Chondrocyte (in vitro differentiated cells): ENCODE data around the gene ACP1. TPM values are rescaled to one million over a fixed set of nuclear protein-coding genes. Genes with fewer than 3 reads are reported as not detected.
A peak's percentile ranks its signal among the peaks of the same experiment; 100 is the strongest.

Experiments used
- DNase-seq: peaks from one replicate; pipeline ENCODE4 v3.0.0; 2021; ENCODE audit warnings: mixed read lengths, low spot score
- H3K27ac Mint-ChIP-seq: one replicate; pipeline ENCODE4 v1.8.0; 2021; ENCODE audit warnings: mild to moderate bottlenecking, moderate library complexity, mixed read lengths; ENCODE audit not compliant: unreplicated experiment
- H3K27me3 Mint-ChIP-seq: 2 replicates; pipeline ENCODE4 v1.8.0; 2021; ENCODE audit warnings: low read depth, mixed read lengths
- H3K36me3 Mint-ChIP-seq: 2 replicates; pipeline ENCODE4 v1.8.0; 2021; ENCODE audit warnings: low read depth, mixed read lengths
- H3K4me1 Mint-ChIP-seq: 2 replicates; pipeline ENCODE4 v1.8.0; 2021; ENCODE audit warnings: low read depth, mild to moderate bottlenecking, mixed read lengths
- H3K4me3 Mint-ChIP-seq: one replicate; pipeline ENCODE4 v1.8.0; 2021; ENCODE audit warnings: mild to moderate bottlenecking, moderate library complexity, mixed read lengths; ENCODE audit not compliant: unreplicated experiment
- H3K9me3 Mint-ChIP-seq: 2 replicates; pipeline ENCODE4 v1.8.0; 2021; ENCODE audit warnings: low read depth, mixed read lengths
- total RNA-seq: library from RNA; stranded (reverse); gene quantifications from 3 replicates; pipeline ENCODE4 v1.2.1, GENCODE V29; 2021
- TF ChIP-seq, protein P1 (sequence below): fragments of 200-600 bp; sonication (generic); IDR thresholded peaks from 2 replicates; pipeline ENCODE4 v1.5.0; 2021; ENCODE audit warnings: antibody characterized with exemption, mild to moderate bottlenecking, moderate library complexity

The ACP1 gene
- total RNA-seq, 1 donor from 2014 or later = 79.6 TPM

- no peaks in the 10 kb centered on the region for H3K9me3 Mint-ChIP-seq
- H3K27ac Mint-ChIP-seq = peak overlapping the region; percentile 99
- TF ChIP-seq, protein P1, sequence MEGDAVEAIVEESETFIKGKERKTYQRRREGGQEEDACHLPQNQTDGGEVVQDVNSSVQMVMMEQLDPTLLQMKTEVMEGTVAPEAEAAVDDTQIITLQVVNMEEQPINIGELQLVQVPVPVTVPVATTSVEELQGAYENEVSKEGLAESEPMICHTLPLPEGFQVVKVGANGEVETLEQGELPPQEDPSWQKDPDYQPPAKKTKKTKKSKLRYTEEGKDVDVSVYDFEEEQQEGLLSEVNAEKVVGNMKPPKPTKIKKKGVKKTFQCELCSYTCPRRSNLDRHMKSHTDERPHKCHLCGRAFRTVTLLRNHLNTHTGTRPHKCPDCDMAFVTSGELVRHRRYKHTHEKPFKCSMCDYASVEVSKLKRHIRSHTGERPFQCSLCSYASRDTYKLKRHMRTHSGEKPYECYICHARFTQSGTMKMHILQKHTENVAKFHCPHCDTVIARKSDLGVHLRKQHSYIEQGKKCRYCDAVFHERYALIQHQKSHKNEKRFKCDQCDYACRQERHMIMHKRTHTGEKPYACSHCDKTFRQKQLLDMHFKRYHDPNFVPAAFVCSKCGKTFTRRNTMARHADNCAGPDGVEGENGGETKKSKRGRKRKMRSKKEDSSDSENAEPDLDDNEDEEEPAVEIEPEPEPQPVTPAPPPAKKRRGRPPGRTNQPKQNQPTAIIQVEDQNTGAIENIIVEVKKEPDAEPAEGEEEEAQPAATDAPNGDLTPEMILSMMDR = peak; percentile 22
- H3K4me1 Mint-ChIP-seq = peaks cover 34% of the 10 kb centered on the region
- peak overlapping the region; percentile 73 for H3K4me3 Mint-ChIP-seq
- H3K27me3 Mint-ChIP-seq = no peaks in the 10 kb centered on the region
- H3K36me3 Mint-ChIP-seq = peaks cover 2% of the 10 kb centered on the region
- DNase-seq = no peak
Measured at GRCh38 chr2:317501-318424, 53.0 kb downstream of the ACP1 start.

GRCh38 chr2:319059-319600 is 54.4 kb downstream of the ACP1 start:
- peaks cover 40% of the 10 kb centered on the region for H3K4me1 Mint-ChIP-seq
- H3K27ac Mint-ChIP-seq = peak overlapping the region; percentile 99
- H3K27me3 Mint-ChIP-seq = no peaks in the 10 kb centered on the region
- peak overlapping the region; percentile 73 for H3K4me3 Mint-ChIP-seq
- peaks cover 2% of the 10 kb centered on the region for H3K9me3 Mint-ChIP-seq
- TF ChIP-seq, protein P1 = no peak
- H3K36me3 Mint-ChIP-seq = peaks cover 3% of the 10 kb centered on the region
- DNase-seq = no peak

- Mint-ChIP-seq H3K4me1 (peaks cover 49% of the 10 kb centered on the region), H3K36me3 (peaks cover 11% of the 10 kb centered on the region), H3K9me3 (peaks cover 16% of the 10 kb centered on the region), H3K27ac (no peak overlapping the region), H3K4me3 (no peak overlapping the region), H3K27me3 (no peaks in the 10 kb centered on the region)
- TF ChIP-seq, protein P1 = no peak
- DNase-seq = no peak
Measured at GRCh38 chr2:320561-320960, 55.8 kb downstream of the ACP1 start.

GRCh38 chr2:322326-322725 is 57.6 kb downstream of the ACP1 start:
- TF ChIP-seq, protein P1 = no peak
- no peak for DNase-seq
- no peak overlapping the region for H3K4me3 Mint-ChIP-seq

DNA sequence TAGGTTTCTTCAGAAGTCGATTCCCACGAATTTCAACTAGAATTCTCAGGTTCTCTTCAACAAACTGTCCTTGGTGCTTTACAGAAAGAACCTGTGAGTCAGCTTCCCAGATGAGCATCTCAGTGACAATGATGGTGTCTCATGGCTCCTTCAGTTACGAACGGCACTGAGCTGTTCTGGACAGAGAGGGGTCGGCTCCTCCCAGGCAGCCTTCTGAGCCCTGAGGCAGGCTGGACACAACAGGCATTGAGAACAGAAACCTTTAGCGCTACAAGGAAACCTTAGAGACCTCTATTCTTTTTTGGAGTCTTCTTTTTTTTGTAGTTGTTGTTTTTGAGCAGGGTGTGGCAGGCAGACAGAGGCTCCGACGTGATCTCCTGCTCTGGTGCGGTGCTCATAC is 58.3 kb downstream of the ACP1 start:
- Mint-ChIP-seq H3K9me3 (peaks cover 40% of the 10 kb centered on the region), H3K4me3 (no peak overlapping the region), H3K4me1 (peaks cover 36% of the 10 kb centered on the region)

More at GRCh38 chr2:322326-322725, 57.6 kb downstream of the ACP1 start:
- H3K4me1 Mint-ChIP-seq = peaks cover 39% of the 10 kb centered on the region
- H3K27me3 Mint-ChIP-seq = no peaks in the 10 kb centered on the region
- H3K27ac Mint-ChIP-seq = no peak overlapping the region
- H3K9me3 Mint-ChIP-seq = peaks cover 34% of the 10 kb centered on the region
- peaks cover 24% of the 10 kb centered on the region for H3K36me3 Mint-ChIP-seq

More for the DNA sequence above, 58.3 kb downstream of the ACP1 start:
- no peaks in the 10 kb centered on the region for H3K27me3 Mint-ChIP-seq
- no peak for DNase-seq
- TF ChIP-seq, protein P1 = no peak
- peak overlapping the region; percentile 17 for H3K27ac Mint-ChIP-seq
- H3K36me3 Mint-ChIP-seq = peaks cover 24% of the 10 kb centered on the region
